Thyroid gland (tissue), 4 donors: ENCODE measurements around the gene KCNAB1. TPM values are rescaled to one million over a fixed set of nuclear protein-coding genes. Genes with fewer than 3 reads are reported as not detected.

Experiments
- DNase-seq, 2 donors: peaks; one replicate each; pipeline ENCODE4 v3.0.0-alpha.2; 2019
- H3K27ac ChIP-seq, 3 donors: fragments of 200-600 bp; sonication (generic); 1 replicate in 2 of 3; 2 replicates in 1 of 3; pipeline ENCODE4 v1.5.1; 2016 to 2019; ENCODE audit warnings: mild to moderate bottlenecking in 1 of 3, moderate library complexity in 1 of 3
- H3K27me3 ChIP-seq: fragments of 200-600 bp; sonication (generic); one replicate; pipeline ENCODE4 v1.5.1; 2019
- H3K36me3 ChIP-seq, 2 donors: fragments of 200-600 bp; sonication (generic); one replicate each; pipeline ENCODE4 v1.5.1; 2016 to 2019
- H3K4me1 ChIP-seq, 2 donors: fragments of 200-600 bp; sonication (generic); one replicate each; pipeline ENCODE4 v1.5.1; 2017 to 2019
- H3K4me3 ChIP-seq, 3 donors: fragments of 200-600 bp; sonication (generic); replicated peaks in 1 of 3; 1 replicate in 2 of 3; 2 replicates in 1 of 3; pipeline ENCODE4 v1.5.1; 2016; ENCODE audit warnings: mild to moderate bottlenecking in 1 of 3
- H3K9me3 ChIP-seq: fragments of 200-600 bp; sonication (generic); one replicate; pipeline ENCODE4 v1.5.1; 2017
- POLR2A ChIP-seq, 2 donors: fragments of 450-650 bp; IDR thresholded peaks; one replicate each; pipeline ENCODE4 v1.6.1; 2017; ENCODE audit warnings: antibody characterized with exemption in 2 of 2, mild to moderate bottlenecking in 2 of 2, moderate library complexity in 1 of 2
- WGBS, 2 donors: methylation state at CpG; one replicate each; pipeline ENCODE4 v1.1.5; 2017; 5-methylcytosine and 5-hydroxymethylcytosine counted together
- intact Hi-C: fragments of 100-400 bp; cut with DNase I; formaldehyde crosslinking; loops from one replicate; pipeline ENCODE4 v1.15.1; 2023
- total RNA-seq, 4 donors: library from RNA; depleted of rRNA; stranded (reverse); fragments of >200 nt; gene quantifications; one replicate each; pipeline ENCODE4 v1.2.3, GENCODE V29; 2016
- TF ChIP-seq, protein P1 (sequence below), 6 experiments: fragments of 200-600 bp in 3 of 6; fragments of 450-650 bp in 3 of 6; sonication (generic) in 3 of 6; IDR thresholded peaks; one replicate each; pipeline ENCODE4 v1.5.1; 2016 to 2019; ENCODE audit warnings: antibody characterized with exemption in 6 of 6, mild to moderate bottlenecking in 2 of 6, inconsistent platforms in 1 of 6, moderate library complexity in 1 of 6

The KCNAB1 gene
- total RNA-seq, 4 donors from 2014 or later, result 19.3 to 26.1 (median 22.9) TPM

DNA sequence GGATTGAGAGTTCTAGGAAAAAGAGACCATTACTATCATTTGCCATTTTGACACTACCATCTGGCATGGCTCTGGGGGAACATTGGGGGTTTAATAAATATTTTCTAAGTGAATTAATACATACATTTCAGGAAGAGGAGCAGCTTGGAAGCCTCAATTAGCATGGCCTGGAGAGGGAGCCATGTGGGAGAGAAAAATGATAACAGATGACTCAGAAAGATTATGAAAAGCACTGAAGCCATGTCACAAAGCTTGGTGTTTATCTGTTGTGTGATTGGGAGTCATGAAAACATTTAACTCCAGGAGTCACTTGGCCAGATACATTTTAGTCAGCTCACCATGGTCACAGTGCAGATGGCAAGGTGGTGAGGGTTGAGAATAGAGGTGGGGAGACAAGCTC, 313.5 kb downstream of the KCNAB1 start:
- Histone ChIP-seq H3K9me3 (no peaks in the 10 kb centered on the region), H3K4me3 (no peak overlapping the region), H3K4me1 (peaks cover 9 to 31% of the 10 kb centered on the region in 2 donors), H3K27ac (no peak overlapping the region), H3K27me3 (no peaks in the 10 kb centered on the region), H3K36me3 (no peaks in the 10 kb centered on the region)
- intact Hi-C loops, result no loop called here
- no peak for TF ChIP-seq POLR2A (IDR thresholded peaks at IDR 0.05)
- TF ChIP-seq, protein P1, sequence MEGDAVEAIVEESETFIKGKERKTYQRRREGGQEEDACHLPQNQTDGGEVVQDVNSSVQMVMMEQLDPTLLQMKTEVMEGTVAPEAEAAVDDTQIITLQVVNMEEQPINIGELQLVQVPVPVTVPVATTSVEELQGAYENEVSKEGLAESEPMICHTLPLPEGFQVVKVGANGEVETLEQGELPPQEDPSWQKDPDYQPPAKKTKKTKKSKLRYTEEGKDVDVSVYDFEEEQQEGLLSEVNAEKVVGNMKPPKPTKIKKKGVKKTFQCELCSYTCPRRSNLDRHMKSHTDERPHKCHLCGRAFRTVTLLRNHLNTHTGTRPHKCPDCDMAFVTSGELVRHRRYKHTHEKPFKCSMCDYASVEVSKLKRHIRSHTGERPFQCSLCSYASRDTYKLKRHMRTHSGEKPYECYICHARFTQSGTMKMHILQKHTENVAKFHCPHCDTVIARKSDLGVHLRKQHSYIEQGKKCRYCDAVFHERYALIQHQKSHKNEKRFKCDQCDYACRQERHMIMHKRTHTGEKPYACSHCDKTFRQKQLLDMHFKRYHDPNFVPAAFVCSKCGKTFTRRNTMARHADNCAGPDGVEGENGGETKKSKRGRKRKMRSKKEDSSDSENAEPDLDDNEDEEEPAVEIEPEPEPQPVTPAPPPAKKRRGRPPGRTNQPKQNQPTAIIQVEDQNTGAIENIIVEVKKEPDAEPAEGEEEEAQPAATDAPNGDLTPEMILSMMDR (IDR thresholded peaks at IDR 0.05), result no peak
- DNase-seq, result no peak

DNA sequence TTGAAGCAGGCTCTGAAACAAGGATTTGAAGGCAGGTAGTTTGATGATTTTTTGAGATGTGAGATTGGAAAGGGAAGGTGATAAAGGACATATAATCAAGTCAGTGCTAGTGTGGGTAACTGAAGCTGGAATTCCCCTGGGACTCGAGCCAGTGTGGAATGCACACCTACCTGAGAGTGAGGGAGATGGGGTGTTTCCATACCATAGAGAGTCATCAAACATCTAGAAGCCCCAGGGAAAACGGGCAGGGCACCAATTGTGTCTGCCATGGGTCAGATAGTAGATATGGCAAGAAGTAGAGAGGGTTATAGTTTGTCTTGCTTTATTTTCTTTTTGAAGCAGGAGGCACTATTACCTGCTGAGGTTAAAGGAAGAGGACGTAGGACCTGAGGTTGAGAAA, 314.5 kb downstream of the KCNAB1 start:
- peaks cover 9 to 22% of the 10 kb centered on the region in 2 donors for H3K4me1 ChIP-seq
- no peak overlapping the region for H3K27ac ChIP-seq
- intact Hi-C loops, result no loop called here
- H3K36me3 ChIP-seq, result no peaks in the 10 kb centered on the region
- 72 to 74% methylated on average over 3 of the region's 3 CpGs for WGBS, 2 donors
- TF ChIP-seq, protein P1 (IDR thresholded peaks at IDR 0.05), result no peak
- TF ChIP-seq POLR2A (IDR thresholded peaks at IDR 0.05), result no peak
- no peak overlapping the region for H3K4me3 ChIP-seq
- no peak for DNase-seq
- no peaks in the 10 kb centered on the region for H3K9me3 ChIP-seq
- no peaks in the 10 kb centered on the region for H3K27me3 ChIP-seq

GRCh38 chr3:156443079-156443478, 322.7 kb downstream of the KCNAB1 start:
- Histone ChIP-seq H3K27ac (no peak overlapping the region), H3K36me3 (no peaks in the 10 kb centered on the region), H3K9me3 (no peaks in the 10 kb centered on the region), H3K4me1 (no peaks in the 10 kb centered on the region), H3K4me3 (no peak overlapping the region), H3K27me3 (no peaks in the 10 kb centered on the region)
- WGBS, 2 donors, result 85% methylated on average over 5 of the region's 5 CpGs
- TF ChIP-seq, protein P1 (IDR thresholded peaks at IDR 0.05), result no peak
- no peak for TF ChIP-seq POLR2A (IDR thresholded peaks at IDR 0.05)
- no peak for DNase-seq
- intact Hi-C loops, result no loop called here

DNA sequence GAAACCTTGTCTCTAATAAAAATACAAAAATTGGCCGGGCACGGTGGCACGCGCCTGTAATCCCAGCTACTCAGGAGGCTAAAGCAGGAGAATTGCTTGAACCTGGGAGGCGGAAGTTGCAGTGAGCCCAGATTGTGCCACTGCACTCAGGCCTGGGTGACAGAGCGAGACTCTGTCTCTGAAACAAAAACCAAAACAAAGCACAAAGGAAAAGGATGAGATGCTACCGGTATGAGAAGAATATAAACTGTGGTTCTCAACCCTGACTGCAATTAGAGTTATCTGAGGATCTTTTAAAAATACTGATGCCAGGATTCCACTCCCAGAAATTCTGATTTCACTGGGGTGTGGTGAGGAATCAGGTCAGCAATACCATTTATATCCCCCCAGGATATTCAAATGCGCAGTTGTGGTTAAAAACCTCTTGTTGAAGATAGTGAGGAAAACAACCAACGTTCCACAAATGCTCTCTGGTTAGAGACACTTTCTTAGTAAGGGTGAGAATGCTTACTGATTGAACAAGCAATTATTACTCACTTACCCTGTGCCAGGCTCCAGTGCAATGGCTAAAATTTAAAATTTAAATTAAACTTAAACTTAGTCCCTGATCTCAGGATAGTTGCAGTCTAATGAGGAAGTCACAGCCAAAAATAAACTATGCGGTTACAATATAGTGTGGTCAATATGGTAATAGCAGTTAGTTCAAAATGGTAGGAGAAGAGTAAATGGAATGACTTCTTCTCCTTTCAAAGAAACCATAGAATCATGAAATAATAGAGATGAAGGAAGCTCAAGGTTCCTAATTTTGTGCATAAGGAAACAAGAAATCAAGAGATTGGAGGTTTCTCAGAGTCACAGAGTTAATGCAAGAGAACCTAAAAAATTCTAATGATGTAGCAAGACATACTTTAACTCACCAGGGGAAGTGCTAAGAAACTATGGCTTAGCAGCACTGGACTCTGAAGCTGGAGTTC, 325.0 kb downstream of the KCNAB1 start:
- no peak for DNase-seq
- no peaks in the 10 kb centered on the region for H3K9me3 ChIP-seq
- WGBS, 2 donors, result 95 to 97% methylated on average over 10 of the region's 10 CpGs

More for the DNA sequence above, 325.0 kb downstream of the KCNAB1 start:
- Histone ChIP-seq H3K27ac (no peak overlapping the region), H3K4me1 (no peaks in the 10 kb centered on the region), H3K36me3 (no peaks in the 10 kb centered on the region), H3K4me3 (no peak overlapping the region), H3K27me3 (no peaks in the 10 kb centered on the region)
- TF ChIP-seq, protein P1 (IDR thresholded peaks at IDR 0.05), result no peak
- TF ChIP-seq POLR2A (IDR thresholded peaks at IDR 0.05), result no peak
- intact Hi-C loops, result no loop called here
